HG02884 (cell line): ENCODE measurements around the gene TMEM138.

Source experiments
- ATAC-seq: cut with Tn5 transposase; IDR thresholded peaks from one replicate; pipeline ENCODE4 v1.9.1; 2021; ENCODE audit warnings: mild to moderate bottlenecking, moderate library complexity; ENCODE audit not compliant: unreplicated experiment

Gene TMEM138

DNA sequence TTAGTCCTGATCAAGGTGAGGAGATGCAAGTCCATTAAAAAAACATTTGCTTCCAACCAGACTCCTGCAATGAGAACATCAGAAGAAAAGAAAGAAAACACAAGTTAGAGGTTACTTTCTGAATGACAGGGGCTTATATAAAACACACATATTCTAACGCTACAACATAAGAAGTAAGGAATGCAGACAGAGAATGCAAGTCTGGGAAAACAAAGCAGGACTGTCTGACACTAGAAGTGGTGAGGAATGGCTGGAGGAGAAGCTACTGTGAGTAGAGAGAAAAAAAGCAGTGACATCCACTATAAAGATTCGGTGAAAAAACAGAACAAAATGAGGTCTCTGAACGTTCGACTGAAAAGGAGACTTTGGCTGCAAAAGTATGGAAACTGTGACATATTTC, 42.5 kb downstream of the TMEM138 start:
- ATAC-seq = no peak

DNA sequence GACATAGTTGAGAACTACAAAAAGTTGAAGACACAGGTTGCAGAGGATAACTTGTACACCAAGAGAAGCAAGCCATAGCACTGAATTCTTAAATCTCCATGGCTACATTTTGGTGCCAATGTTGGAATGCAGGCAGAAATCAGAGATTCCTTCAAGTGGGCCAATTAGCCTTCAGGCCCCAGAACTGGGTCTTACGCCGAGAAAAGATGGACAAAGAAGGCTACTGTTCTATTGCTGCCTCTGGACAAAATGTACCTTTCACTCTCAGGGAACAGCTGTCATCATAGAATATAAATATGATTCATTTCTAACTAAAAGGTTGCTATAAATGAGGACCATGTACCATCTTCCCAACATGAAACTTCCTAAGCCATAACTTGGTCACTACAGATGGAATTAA, 43.9 kb downstream of the TMEM138 start:
- no peak for ATAC-seq

DNA sequence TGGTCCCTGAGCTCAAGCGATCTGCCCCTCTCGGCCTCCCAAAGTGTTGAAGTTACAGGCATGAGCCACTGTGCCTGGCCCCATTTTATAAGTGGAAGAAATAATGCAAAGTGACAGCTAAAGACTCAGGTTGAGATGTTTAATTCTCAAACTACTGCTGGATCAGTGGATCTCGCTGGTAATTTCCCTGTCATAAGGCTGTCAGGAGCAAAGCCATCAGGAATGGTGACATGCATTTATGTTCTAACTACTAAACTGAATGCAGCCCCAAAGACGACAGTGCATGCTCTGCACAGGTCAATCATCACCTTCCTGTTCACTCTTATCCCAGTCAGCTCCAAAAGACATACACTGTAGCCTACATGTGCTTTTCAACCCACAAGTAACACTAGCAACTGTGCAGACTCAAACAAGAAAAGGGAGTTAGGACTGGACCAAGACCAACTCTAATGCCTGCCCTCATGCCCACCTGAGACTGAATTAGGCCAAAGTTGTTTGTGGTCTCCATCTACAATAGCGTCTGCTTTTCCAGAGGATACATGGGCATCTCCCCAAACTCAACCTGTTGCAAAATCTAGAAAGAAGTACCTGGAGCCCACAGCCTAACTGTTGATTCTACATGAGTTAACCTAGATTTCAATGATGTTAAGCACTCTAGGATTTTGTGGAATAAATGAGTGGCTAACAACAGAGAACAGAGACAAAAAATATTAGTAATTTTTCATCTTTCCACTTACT, 45.0 kb downstream of the TMEM138 start:
- no peak for ATAC-seq

DNA sequence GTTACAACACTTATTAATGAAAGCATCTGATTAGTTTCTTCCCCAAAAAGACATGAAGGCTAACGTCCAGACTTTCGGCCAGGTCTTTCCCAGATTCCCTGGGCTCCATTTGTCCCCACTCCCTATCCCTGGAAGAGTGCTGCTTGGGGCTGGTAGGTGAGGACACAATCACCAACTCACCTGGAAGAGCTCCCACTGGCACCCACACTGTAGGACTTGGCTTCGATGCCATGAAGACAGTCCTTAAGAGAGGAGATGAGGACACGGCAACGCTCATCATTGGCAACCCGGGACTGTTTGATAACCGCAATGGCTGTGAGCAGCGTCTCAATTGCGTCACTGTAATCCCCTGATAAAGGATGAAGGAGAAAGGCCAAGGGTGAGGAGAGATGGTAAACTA, 49.4 kb downstream of the TMEM138 start:
- ATAC-seq = no peak

DNA sequence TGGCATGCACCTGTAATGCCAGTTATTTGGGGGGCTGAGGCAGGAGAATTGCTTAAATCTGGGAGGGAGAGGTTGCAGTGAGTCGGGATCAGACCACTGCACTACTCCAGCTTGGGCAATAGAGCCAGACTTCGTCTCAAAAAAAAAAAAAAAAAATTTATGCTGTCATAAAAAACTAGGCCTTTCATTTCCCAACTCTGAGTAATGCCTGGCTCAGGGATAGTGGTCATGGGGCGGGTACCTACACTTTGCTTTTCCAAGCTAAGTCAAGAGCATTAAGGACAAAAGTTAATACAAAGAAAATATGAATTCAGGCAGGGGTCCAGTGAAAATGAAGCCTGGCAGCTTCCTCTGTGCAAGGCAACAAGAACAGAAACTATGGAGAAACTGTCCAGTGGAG, 51.3 kb downstream of the TMEM138 start:
- no peak for ATAC-seq

DNA sequence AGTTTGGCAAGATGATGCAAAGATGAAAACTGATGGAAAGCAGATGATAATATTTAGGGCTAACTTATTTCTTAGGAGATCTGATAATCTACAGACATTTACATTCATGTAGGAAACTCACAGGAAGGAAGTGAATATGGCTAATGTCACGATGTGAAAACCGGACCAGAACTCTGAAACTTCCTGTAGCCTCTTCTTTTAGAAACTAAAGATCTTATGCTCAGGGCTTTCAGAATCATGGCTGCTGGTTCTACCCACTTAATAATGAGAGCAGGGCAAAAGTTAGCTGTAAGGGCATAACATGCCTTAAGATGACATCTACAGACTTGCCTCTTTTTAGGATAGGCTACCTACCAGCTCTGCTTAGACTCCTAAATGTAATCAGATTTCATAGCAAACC, 52.4 kb downstream of the TMEM138 start:
- ATAC-seq = no peak

DNA sequence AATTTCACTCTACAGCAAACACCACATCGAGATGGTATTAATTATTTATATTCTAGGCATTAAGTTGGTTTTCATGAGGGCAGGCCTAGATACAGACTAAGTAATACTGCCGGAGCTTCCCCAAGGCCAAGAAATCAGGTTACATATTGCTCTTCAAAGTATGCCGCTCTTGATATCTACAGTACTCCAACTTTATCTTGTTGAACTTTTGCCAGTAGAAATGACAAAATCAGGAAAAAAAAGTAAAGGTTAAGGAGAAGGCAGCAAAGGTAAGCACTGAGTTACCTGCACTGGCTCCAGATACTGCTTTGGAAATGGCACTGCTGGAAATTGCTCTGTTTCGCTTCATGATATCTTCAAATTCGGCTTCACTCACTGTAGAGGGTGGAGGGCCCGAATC, 53.2 kb downstream of the TMEM138 start:
- ATAC-seq = no peak

DNA sequence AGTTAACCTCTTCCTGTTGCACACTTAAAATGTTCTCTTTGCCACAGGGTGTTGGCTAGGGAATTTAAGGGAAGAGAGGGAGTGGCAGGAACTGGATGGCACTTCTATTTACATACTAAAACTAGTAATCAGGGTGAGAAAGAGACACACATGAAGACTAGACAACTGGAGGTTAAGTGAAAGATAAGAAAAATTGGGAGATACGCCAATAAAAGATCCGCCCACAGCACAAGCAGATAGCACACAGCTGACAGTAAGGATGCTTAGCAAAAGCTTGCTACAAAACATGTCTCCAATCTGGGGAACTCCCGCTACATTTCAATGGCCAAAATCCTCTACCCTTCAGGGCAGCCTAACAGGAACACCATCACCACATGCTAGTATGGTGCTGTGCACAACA, 54.8 kb downstream of the TMEM138 start:
- ATAC-seq = no peak

DNA sequence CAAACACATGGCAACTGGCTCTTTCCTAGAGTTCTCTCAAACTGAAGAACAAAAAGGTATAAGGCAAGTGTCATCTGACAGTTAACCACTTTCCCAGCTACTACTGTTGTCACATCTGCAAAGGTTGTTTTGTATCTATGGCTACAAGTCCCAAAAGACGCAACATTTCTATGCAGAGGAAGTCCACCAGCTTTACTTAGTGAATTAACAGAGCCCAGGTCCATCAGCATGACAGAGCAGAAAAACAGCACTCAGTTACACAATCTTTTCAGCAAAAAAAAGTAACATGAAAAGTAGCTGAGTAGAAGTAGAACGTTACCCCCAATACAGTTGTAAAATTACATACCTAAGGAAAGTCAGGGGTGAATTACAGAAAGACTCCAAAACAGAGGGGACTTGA, 55.5 kb downstream of the TMEM138 start:
- ATAC-seq = no peak

DNA sequence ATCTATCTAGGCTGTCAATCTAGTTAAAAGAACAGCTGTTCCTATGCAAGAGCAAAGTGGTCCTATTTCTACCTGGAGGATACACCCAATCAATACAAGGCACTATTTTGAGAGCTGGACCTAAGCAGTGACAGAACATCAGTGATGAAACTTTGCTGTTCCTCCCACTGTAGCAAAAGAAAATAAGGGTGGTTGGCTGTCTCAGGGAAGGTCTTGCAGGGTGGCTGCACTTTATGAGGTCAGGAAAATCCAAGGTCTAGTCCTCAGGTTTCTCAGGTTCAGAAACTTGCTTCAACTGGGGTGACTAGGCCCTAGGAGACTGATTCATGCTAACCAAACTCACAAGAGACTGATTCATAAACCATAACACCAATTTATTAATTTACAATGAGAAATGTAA, 56.0 kb downstream of the TMEM138 start:
- no peak for ATAC-seq
